AG04449 (cell line): ENCODE results near the gene KRTAP5-10.

Experiments used
- CTCF ChIA-PET: fragments of 350-600 bp; formaldehyde crosslinking; extraction: SDS; loops from one replicate; lab custom pipeline; 2021; ENCODE audit warnings: antibody characterized with exemption; lab: Yijun Ruan, JAX
- POLR2A ChIA-PET: fragments of 400-600, 350-600 bp; formaldehyde crosslinking; extraction: SDS; loops from one replicate; lab custom pipeline; 2020; ENCODE audit warnings: antibody characterized with exemption, inconsistent platforms; lab: Yijun Ruan, JAX
- DNase-seq: peaks from one replicate; pipeline ENCODE4 v3.0.0-alpha.2; 2010; ENCODE audit warnings: low read depth, low spot score
- H3K4me3 ChIP-seq: 2 replicates; pipeline ENCODE4 v1.5.1; 2011; ENCODE audit warnings: low read depth, mild to moderate bottlenecking, control low read depth, low read length
- CTCF ChIP-seq: IDR thresholded peaks from one replicate; pipeline ENCODE4 v1.5.1; 2011; ENCODE audit warnings: mild to moderate bottlenecking, moderate library complexity, low read length, control low read depth, inconsistent platforms; ENCODE audit not compliant: insufficient read depth; ENCODE audit errors: missing control alignments

The KRTAP5-10 gene

GRCh38 chr11:71555508-71555907 is 9.9 kb upstream of the KRTAP5-10 start:
- H3K4me3 ChIP-seq: no peak overlapping the region
- no peak for DNase-seq
- POLR2A ChIA-PET: no interaction called here
- CTCF ChIA-PET: no interaction called here
- TF ChIP-seq CTCF: no peak

GRCh38 chr11:71556018-71556417 is 9.3 kb upstream of the KRTAP5-10 start:
- no peak overlapping the region for H3K4me3 ChIP-seq
- ChIA-PET POLR2A (no interaction called here), CTCF (no interaction called here)
- DNase-seq: no peak
- TF ChIP-seq CTCF: no peak

GRCh38 chr11:71557257-71557656 is 8.1 kb upstream of the KRTAP5-10 start:
- ChIA-PET CTCF (interaction anchor here (0.9 kb wide), 1 partner anchor 23 kb away, joined by 3 read pairs; no protein-coding TSS in a partner anchor), POLR2A (no interaction called here)
- no peak overlapping the region for H3K4me3 ChIP-seq

GRCh38 chr11:71558996-71559395 is 6.4 kb upstream of the KRTAP5-10 start:
- ChIA-PET CTCF (no interaction called here), POLR2A (no interaction called here)
- no peak for TF ChIP-seq CTCF
- DNase-seq: no peak
- H3K4me3 ChIP-seq: no peak overlapping the region

More at GRCh38 chr11:71557257-71557656, 8.1 kb upstream of the KRTAP5-10 start:
- DNase-seq: no peak
- no peak for TF ChIP-seq CTCF

GRCh38 chr11:71562120-71562519 is 3.2 kb upstream of the KRTAP5-10 start:
- CTCF ChIA-PET: no interaction called here
- no peak for TF ChIP-seq CTCF
- no peak for DNase-seq
- POLR2A ChIA-PET: no interaction called here
- no peak overlapping the region for H3K4me3 ChIP-seq

- no peak for TF ChIP-seq CTCF
Measured at GRCh38 chr11:71563406-71563805, 2.0 kb upstream of the KRTAP5-10 start.

More at GRCh38 chr11:71563406-71563805, 2.0 kb upstream of the KRTAP5-10 start:
- ChIA-PET CTCF (interaction anchor here (0.8 to 1.9 kb wide), 3 partner anchors 9 to 21 kb away, joined by 3 to 8 read pairs (median 4); no protein-coding TSS in a partner anchor), POLR2A (no interaction called here)
- DNase-seq: peak; percentile 4
- no peak overlapping the region for H3K4me3 ChIP-seq
